Cardiac muscle cell (in vitro differentiated cells and primary cell): ENCODE data around the gene CDKN2D. TPM values are rescaled to one million over a fixed set of nuclear protein-coding genes. Genes with fewer than 3 reads are reported as not detected.
A peak's percentile ranks its signal among the peaks of the same experiment; 100 is the strongest.

Experiments used
- DNase-seq, 2 donors: peaks; one replicate each; pipeline versions ENCODE4 v3.0.0 to v3.0.0-alpha.2; 2010 to 2017; ENCODE audit warnings: low read depth in 1 of 2, low spot score in 1 of 2
- H3K27ac ChIP-seq: fragments of 200-600 bp; sonication (generic); 2 replicates; pipeline ENCODE4 v1.5.1; 2016
- H3K27me3 ChIP-seq: fragments of 200-600 bp; sonication (generic); 2 replicates; pipeline ENCODE4 v1.6.0; 2016; ENCODE audit warnings: control low read depth
- H3K36me3 ChIP-seq: fragments of 200-600 bp; sonication (generic); 2 replicates; pipeline ENCODE4 v1.5.1; 2016; ENCODE audit warnings: control low read depth
- H3K4me1 ChIP-seq: fragments of 200-600 bp; sonication (generic); 2 replicates; pipeline ENCODE4 v1.8.1; 2017; ENCODE audit warnings: low read depth, mild to moderate bottlenecking, mixed run types
- H3K4me3 ChIP-seq: fragments of 200-600 bp; sonication (generic); 2 replicates; pipeline ENCODE4 v1.5.1; 2016; ENCODE audit warnings: mild to moderate bottlenecking
- H3K9me3 ChIP-seq: fragments of 200-600 bp; sonication (generic); 2 replicates; pipeline ENCODE4 v1.5.1; 2017; ENCODE audit warnings: low read depth, mild to moderate bottlenecking, control low read depth
- polyA plus RNA-seq: library from polyadenylated mRNA; unstranded; fragments of >200 nt; fragmentation: Nextera tagmentation; extraction: Ambion mirVana; gene quantifications from 2 replicates; pipeline ENCODE4 v1.2.1, GENCODE V29; 2016
- total RNA-seq: library from RNA; depleted of rRNA; stranded (reverse); fragments of >200 nt; gene quantifications from 2 replicates; pipeline ENCODE4 v1.2.3, GENCODE V29; 2016
- TF ChIP-seq, protein P1 (sequence below): IDR thresholded peaks from 2 replicates; pipeline ENCODE4 v1.5.1; 2012; ENCODE audit warnings: low read depth, mild to moderate bottlenecking, low read length

The CDKN2D gene
- total and polyA plus RNA-seq, 2 experiments from 2014 or later, result 15.3 to 17.6 TPM

GRCh38 chr19:10548746-10549276 is 20.0 kb downstream of the CDKN2D start:
- no peak overlapping the region for H3K27ac ChIP-seq
- no peaks in the 10 kb centered on the region for H3K27me3 ChIP-seq
- H3K36me3 ChIP-seq, result peaks cover 39% of the 10 kb centered on the region
- no peaks in the 10 kb centered on the region for H3K9me3 ChIP-seq
- peaks cover 4% of the 10 kb centered on the region for H3K4me1 ChIP-seq
- TF ChIP-seq, protein P1, sequence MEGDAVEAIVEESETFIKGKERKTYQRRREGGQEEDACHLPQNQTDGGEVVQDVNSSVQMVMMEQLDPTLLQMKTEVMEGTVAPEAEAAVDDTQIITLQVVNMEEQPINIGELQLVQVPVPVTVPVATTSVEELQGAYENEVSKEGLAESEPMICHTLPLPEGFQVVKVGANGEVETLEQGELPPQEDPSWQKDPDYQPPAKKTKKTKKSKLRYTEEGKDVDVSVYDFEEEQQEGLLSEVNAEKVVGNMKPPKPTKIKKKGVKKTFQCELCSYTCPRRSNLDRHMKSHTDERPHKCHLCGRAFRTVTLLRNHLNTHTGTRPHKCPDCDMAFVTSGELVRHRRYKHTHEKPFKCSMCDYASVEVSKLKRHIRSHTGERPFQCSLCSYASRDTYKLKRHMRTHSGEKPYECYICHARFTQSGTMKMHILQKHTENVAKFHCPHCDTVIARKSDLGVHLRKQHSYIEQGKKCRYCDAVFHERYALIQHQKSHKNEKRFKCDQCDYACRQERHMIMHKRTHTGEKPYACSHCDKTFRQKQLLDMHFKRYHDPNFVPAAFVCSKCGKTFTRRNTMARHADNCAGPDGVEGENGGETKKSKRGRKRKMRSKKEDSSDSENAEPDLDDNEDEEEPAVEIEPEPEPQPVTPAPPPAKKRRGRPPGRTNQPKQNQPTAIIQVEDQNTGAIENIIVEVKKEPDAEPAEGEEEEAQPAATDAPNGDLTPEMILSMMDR, result no peak
- H3K4me3 ChIP-seq, result no peak overlapping the region
- no peak for DNase-seq

- no peak overlapping the region for H3K4me3 ChIP-seq
- no peaks in the 10 kb centered on the region for H3K27me3 ChIP-seq
- H3K9me3 ChIP-seq, result no peaks in the 10 kb centered on the region
- DNase-seq, result no peak
- H3K27ac ChIP-seq, result no peak overlapping the region
- H3K4me1 ChIP-seq, result peaks cover 4% of the 10 kb centered on the region
- peaks cover 27% of the 10 kb centered on the region for H3K36me3 ChIP-seq
- TF ChIP-seq, protein P1, result no peak
These were observed 22.0 kb downstream of the CDKN2D start for GRCh38 chr19:10546817-10547216.

DNA sequence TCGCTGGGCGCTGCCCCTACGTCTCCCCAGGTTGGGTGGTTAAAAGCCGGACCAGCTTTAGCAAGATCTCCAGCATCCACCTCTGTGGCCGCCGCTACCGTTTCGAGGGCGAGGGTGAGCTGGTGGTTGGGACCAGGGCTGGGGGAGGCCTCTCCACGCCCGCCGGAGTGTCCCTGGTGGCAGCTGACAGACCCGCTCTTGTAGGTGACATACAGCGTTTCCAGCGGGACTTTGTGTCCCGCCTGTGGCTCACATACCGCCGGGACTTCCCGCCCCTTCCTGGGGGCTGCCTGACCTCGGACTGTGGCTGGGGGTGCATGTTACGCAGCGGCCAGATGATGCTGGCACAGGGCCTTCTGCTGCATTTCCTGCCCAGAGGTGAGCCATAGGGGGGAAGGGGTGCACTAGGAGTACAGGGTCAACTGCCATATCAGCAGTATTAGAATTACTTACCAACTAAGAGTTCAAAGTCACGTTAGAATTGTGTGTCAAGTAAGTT is 24.0 kb downstream of the CDKN2D start:
- H3K4me1 ChIP-seq, result peaks cover 4% of the 10 kb centered on the region
- H3K27me3 ChIP-seq, result no peaks in the 10 kb centered on the region
- H3K36me3 ChIP-seq, result peaks cover 16% of the 10 kb centered on the region
- peak overlapping the region; percentile 90 for H3K4me3 ChIP-seq
- DNase-seq, result no peak
- TF ChIP-seq, protein P1, result no peak
- H3K27ac ChIP-seq, result no peak overlapping the region
- H3K9me3 ChIP-seq, result no peaks in the 10 kb centered on the region

DNA sequence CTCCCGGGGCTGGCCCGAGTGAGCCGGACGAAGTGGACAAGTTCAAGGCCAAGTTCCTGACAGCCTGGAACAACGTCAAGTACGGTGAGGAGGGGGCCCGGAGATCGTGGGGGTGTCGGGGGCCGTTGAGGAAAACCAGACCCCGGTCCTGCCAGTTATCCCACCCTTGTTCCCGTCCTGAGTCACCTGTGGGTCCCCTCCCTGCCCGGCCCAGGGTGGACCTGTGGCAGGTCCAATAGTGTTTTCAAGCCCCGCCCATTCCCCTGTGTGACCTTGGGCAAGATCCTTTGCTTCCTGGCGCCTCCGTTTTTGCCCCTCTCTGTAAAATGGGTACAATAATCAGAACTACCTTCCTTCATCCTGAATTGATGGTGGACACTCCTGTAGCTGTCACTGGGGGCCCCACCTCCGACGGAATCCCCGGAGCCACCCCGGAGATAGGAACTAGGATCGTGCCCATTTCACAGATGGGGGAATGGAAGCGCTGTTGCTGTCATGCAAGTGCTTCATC is 24.5 kb downstream of the CDKN2D start:
- peaks cover 4% of the 10 kb centered on the region for H3K4me1 ChIP-seq
- peak overlapping the region; percentile 84 for H3K27ac ChIP-seq
- no peaks in the 10 kb centered on the region for H3K27me3 ChIP-seq
- peak overlapping the region; percentile 90 for H3K4me3 ChIP-seq
- no peaks in the 10 kb centered on the region for H3K9me3 ChIP-seq
- DNase-seq, result no peak
- TF ChIP-seq, protein P1, result no peak
- H3K36me3 ChIP-seq, result peaks cover 12% of the 10 kb centered on the region

DNA sequence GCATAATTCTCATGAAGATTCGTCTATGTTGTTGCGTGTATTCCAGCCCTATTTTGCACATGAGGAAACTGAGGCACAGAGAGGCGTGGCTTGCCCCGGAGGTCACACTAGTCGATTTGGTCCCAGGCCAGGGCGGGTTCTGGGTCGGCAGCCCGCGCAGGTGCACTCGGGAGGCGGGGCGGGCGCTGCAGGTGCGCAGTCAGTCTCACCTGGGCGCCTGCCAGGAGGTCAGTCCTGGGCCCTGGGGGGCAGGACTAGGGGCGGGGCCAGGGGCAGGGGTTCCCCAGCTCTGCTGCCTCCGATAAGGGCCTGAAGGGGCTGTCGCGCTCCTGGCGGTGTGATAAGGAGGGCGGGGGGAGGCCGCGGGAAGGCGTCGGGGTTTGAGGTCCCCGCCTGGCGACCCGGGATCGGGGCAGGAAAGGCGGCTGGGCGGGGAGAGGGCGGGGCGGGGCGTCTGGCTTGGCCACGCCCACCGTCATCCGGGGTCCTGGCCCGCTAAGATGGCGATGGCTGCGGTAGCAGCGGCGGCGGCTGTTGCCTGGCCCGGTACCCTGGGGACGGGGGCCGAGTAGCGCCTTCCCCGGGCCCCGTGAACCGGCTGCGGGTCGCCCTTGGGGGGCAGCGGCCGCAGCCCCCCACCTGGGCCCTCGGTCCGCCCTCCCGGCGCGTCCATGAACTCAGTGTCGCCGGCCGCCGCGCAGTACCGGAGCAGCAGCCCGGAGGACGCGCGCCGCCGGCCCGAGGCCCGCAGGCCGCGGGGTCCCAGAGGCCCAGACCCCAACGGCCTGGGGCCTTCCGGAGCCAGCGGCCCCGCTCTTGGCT is 25.1 kb downstream of the CDKN2D start, which contains the start of gene ATG4D:
TSS of gene ATG4D (plus strand) at position 485 of the 822 bp plus-strand sequence. CDS start at position 672, 187 bp downstream.
- H3K4me1 ChIP-seq, result peaks cover 4% of the 10 kb centered on the region
- TF ChIP-seq, protein P1, result no peak
- H3K36me3 ChIP-seq, result peaks cover 7% of the 10 kb centered on the region
- H3K27me3 ChIP-seq, result no peaks in the 10 kb centered on the region
- H3K27ac ChIP-seq, result peak within 1 kb of the TSS; percentile 84
- peak within 1 kb of the TSS; percentile 90 for H3K4me3 ChIP-seq
- no peaks in the 10 kb centered on the region for H3K9me3 ChIP-seq
- peak; percentile 78 to 89 for DNase-seq
